ENCODE results near the gene MCM5.

The MCM5 gene

GRCh38 chr22:35449829-35450689, 50.1 kb downstream of the MCM5 start:
- Histone ChIP-seq H3K4me1 (peaks cover 22 to 46% (median 31%) of the 10 kb centered on the region in 10 experiments), H3K36me3 (peaks cover 0 to 35% (median 13%) of the 10 kb centered on the region in 11 experiments; a peak in 14 of 22 replicates), H4K20me1 (peaks cover 0 to 8% (median 0%) of the 10 kb centered on the region in 11 experiments; a peak in 3 of 22 replicates), H3K27ac (no peak overlapping the region), H3K4me3 (no peak overlapping the region), H3K9me3 (replicated peaks in 1 of 11) (no peaks in the 10 kb centered on the region), H3K27me3 (no peaks in the 10 kb centered on the region), H3K4me2 (0 out of 22 replicates have a peak overlapping the region, but pooled peaks of 2 of the 11 experiments have one; percentile 83 to 88), H3K9ac (no peak overlapping the region)
- TF ChIP-seq Cebpa-rat (IDR thresholded peaks at IDR 0.05), result no peak

DNA sequence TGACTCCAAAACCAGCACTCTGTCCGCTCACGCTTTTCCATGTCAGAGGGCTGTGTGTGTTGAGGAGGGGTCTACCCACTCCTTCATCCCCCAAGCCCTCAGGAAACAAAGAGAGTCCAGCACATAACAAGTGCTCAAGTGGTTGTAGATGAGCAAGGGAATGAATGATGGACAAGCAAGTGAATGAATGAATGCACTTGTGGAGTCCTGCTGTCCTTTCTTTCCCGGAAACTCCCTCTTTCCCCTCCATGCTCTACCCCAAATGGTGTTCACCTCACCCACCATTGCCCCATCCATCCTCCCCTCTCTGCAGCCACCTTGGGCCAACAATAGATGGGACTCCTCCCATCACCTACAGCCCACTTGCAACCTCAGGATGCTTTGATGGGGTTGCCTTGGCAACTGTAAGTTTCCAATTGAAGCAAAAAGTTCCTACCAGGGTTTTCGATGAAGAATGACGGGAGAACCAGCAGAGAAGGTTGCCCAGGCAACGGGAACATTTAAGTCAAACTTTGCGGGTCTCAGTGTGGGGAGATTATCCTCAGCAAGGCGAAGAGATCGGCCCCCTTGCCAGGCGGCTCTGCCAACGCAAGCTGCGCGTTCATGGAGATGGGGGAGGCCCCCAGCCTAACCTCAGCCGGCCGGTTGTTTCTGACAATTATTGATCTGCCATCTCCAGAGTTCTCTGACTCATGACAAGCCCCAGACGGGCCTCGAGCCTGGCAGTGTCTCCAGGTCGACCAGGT, 51.1 kb downstream of the MCM5 start:
- Histone ChIP-seq H3K27me3 (no peaks in the 10 kb centered on the region), H3K4me1 (peaks cover 22 to 43% (median 30%) of the 10 kb centered on the region in 10 experiments), H3K9me3 (replicated peaks in 1 of 11) (no peaks in the 10 kb centered on the region), H4K20me1 (peaks cover 0 to 8% (median 0%) of the 10 kb centered on the region in 11 experiments; a peak in 3 of 22 replicates), H3K36me3 (peaks cover 0 to 34% (median 11%) of the 10 kb centered on the region in 11 experiments; a peak in 14 of 22 replicates), H3K4me2 (no peak overlapping the region), H3K4me3 (no peak overlapping the region), H3K27ac (no peak overlapping the region), H3K9ac (no peak overlapping the region)
- no peak for TF ChIP-seq Cebpa-rat (IDR thresholded peaks at IDR 0.05)

GRCh38 chr22:35451592-35451991, 51.7 kb downstream of the MCM5 start:
- H3K9me3 ChIP-seq (replicated peaks in 1 of 11), result no peaks in the 10 kb centered on the region
- H3K27me3 ChIP-seq, result no peaks in the 10 kb centered on the region
- no peak overlapping the region for H3K9ac ChIP-seq
- peaks cover 0 to 28% (median 6%) of the 10 kb centered on the region in 11 experiments; a peak in 12 of 22 replicates for H3K36me3 ChIP-seq
- H3K4me2 ChIP-seq, result no peak overlapping the region
- H4K20me1 ChIP-seq, result peaks cover 0 to 8% (median 0%) of the 10 kb centered on the region in 11 experiments; a peak in 3 of 22 replicates
- H3K4me3 ChIP-seq, result no peak overlapping the region
- H3K27ac ChIP-seq, result no peak overlapping the region
- H3K4me1 ChIP-seq, result peaks cover 22 to 37% (median 28%) of the 10 kb centered on the region in 10 experiments
- no peak for TF ChIP-seq Cebpa-rat (IDR thresholded peaks at IDR 0.05)

DNA sequence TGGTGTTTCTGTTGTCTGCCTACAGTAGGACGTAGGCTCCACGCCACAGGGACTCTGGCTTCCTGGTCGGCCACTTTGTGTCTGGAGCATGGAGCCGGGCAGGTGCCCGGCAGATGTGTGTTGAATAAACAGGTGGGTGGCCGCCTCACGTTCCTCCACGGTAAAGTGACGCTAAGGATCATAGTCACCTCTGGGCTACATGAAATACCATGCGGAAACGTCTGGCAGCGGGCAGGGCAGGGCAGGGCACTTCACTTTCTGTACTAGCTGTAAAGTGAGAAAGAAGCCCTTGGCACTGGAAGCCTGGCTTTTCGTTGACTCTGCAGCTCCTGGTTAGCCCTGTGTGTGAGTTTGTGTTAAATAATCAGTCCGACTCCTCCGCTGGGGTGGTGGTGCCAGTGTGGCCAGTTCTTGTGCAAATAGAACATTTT, 52.4 kb downstream of the MCM5 start:
- no peaks in the 10 kb centered on the region for H3K27me3 ChIP-seq
- peaks cover 20 to 30% (median 21%) of the 10 kb centered on the region in 10 experiments for H3K4me1 ChIP-seq
- no peaks in the 10 kb centered on the region for H3K9me3 ChIP-seq (replicated peaks in 1 of 11)
- no peak overlapping the region for H3K4me2 ChIP-seq
- H4K20me1 ChIP-seq, result peaks cover 0 to 8% (median 0%) of the 10 kb centered on the region in 11 experiments; a peak in 3 of 22 replicates
- H3K36me3 ChIP-seq, result peaks cover 0 to 22% (median 6%) of the 10 kb centered on the region in 11 experiments; a peak in 10 of 22 replicates
- TF ChIP-seq Cebpa-rat (IDR thresholded peaks at IDR 0.05), result no peak
- H3K27ac ChIP-seq, result no peak overlapping the region
- H3K9ac ChIP-seq, result no peak overlapping the region
- no peak overlapping the region for H3K4me3 ChIP-seq

DNA sequence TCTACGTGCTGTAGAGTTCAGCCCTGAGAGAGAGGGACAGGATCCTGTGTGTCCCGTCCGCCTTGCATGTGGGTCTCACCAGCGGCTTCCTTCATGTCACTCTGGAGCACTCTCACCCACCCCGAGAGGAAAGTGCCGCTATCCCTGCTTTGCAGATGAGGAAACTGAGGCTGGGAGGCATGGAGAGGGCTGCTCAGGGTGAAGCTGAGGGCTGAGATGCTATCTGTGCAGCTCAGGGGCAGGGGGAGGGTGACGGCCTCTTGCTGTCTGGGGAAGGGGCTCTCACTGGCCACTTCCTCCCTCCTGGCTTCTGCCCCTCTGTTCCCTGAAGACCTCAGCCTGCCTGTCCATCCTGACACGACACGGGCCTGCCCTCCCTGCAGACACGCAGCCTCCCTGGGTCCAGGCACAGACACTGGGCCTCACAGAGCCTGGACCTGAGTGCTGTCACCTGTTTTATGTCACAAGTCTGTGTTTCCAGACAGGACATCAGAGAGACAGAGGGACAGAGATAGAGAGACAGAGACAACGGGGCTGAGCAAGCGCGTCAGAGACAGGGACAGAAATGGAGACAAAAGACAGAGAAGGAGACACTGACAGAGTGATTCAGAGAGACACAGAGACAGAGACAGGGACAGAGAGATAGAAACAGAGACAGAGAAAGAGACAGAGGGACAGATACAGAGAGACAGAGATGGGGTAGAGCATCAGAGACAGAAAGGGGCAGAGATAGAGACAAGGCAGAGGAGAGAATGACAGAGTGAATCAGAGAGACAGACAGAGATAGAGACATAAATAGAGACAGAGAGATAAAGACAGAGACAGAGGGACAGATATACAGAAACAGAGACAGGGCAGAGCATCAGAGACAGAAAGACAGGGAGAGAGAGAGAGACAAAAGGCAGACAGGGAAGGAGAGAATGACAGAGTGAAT, 53.1 kb downstream of the MCM5 start:
- no peak for TF ChIP-seq Cebpa-rat (IDR thresholded peaks at IDR 0.05)
- no peak overlapping the region for H3K4me2 ChIP-seq
- no peak overlapping the region for H3K9ac ChIP-seq
- no peaks in the 10 kb centered on the region for H3K9me3 ChIP-seq (replicated peaks in 1 of 11)
- no peak overlapping the region for H3K27ac ChIP-seq
- no peak overlapping the region for H3K4me3 ChIP-seq
- H4K20me1 ChIP-seq, result peaks cover 0 to 8% (median 0%) of the 10 kb centered on the region in 11 experiments; a peak in 3 of 22 replicates
- H3K27me3 ChIP-seq, result no peaks in the 10 kb centered on the region
- peaks cover 12 to 23% (median 14%) of the 10 kb centered on the region in 10 experiments for H3K4me1 ChIP-seq
- H3K36me3 ChIP-seq, result peaks cover 0 to 19% (median 6%) of the 10 kb centered on the region in 11 experiments; a peak in 9 of 22 replicates

- no peaks in the 10 kb centered on the region for H3K27me3 ChIP-seq
- no peak for TF ChIP-seq Cebpa-rat (IDR thresholded peaks at IDR 0.05)
- no peak overlapping the region for H3K4me2 ChIP-seq
- H4K20me1 ChIP-seq, result no peaks in the 10 kb centered on the region; a peak in 2 of 22 replicates
- H3K36me3 ChIP-seq, result peaks cover 0 to 18% (median 6%) of the 10 kb centered on the region in 11 experiments; a peak in 9 of 22 replicates
- H3K27ac ChIP-seq, result no peak overlapping the region
- no peaks in the 10 kb centered on the region for H3K9me3 ChIP-seq (replicated peaks in 1 of 11)
- no peak overlapping the region for H3K9ac ChIP-seq
- no peak overlapping the region for H3K4me3 ChIP-seq
- H3K4me1 ChIP-seq, result peaks cover 0 to 8% (median 0%) of the 10 kb centered on the region in 10 experiments; a peak in 5 of 20 replicates
These were observed 54.6 kb downstream of the MCM5 start for GRCh38 chr22:35454416-35455054.

- no peak overlapping the region for H3K27ac ChIP-seq
- H3K4me3 ChIP-seq, result no peak overlapping the region
- peaks cover 0 to 6% (median under 1%) of the 10 kb centered on the region in 10 experiments; a peak in 8 of 20 replicates for H3K4me1 ChIP-seq
- TF ChIP-seq Cebpa-rat (IDR thresholded peaks at IDR 0.05), result no peak
- peaks cover 0 to 8% (median 2%) of the 10 kb centered on the region in 11 experiments; a peak in 7 of 22 replicates for H3K36me3 ChIP-seq
- no peak overlapping the region for H3K4me2 ChIP-seq
- H4K20me1 ChIP-seq, result no peaks in the 10 kb centered on the region; a peak in 2 of 22 replicates
- H3K9ac ChIP-seq, result no peak overlapping the region
- H3K9me3 ChIP-seq (replicated peaks in 1 of 11), result no peaks in the 10 kb centered on the region
- H3K27me3 ChIP-seq, result no peaks in the 10 kb centered on the region
These were observed 55.6 kb downstream of the MCM5 start for GRCh38 chr22:35455529-35455928.

GRCh38 chr22:35456757-35457156, 56.8 kb downstream of the MCM5 start:
- Histone ChIP-seq H4K20me1 (no peaks in the 10 kb centered on the region; a peak in 2 of 22 replicates), H3K27me3 (no peaks in the 10 kb centered on the region), H3K27ac (no peak overlapping the region), H3K4me1 (peaks cover 0 to 19% (median 12%) of the 10 kb centered on the region in 10 experiments; a peak in 14 of 20 replicates), H3K4me3 (no peak overlapping the region), H3K9ac (no peak overlapping the region), H3K9me3 (replicated peaks in 1 of 11) (no peaks in the 10 kb centered on the region), H3K4me2 (no peak overlapping the region), H3K36me3 (no peaks in the 10 kb centered on the region; a peak in 2 of 22 replicates)
- TF ChIP-seq Cebpa-rat (IDR thresholded peaks at IDR 0.05), result no peak
